Panc1 (cell line): ENCODE data around the gene MORC4. TPM values are rescaled to one million over a fixed set of nuclear protein-coding genes. Genes with fewer than 3 reads are reported as not detected.

Experiments
- ATAC-seq: fragments of 200-7000 bp; cut with Tn5 transposase; 2 replicates; pipeline ENCODE4 v1.9.1; 2020; ENCODE audit warnings: mild to moderate bottlenecking, moderate library complexity
- Bru-seq: library from RNA; stranded (reverse); fragments of 400-500 nt; gene quantifications from one replicate; lab custom pipeline; 2021; lab: Mats Ljungman, UMichigan
- BruChase-seq, 2 experiments: library from RNA; stranded (reverse); fragments of 400-500 nt; gene quantifications; one replicate each; lab custom pipeline; 2021; lab: Mats Ljungman, UMichigan
- BruUV-seq: library from RNA; stranded (reverse); fragments of 400-500 nt; replicated peaks from 2 replicates; lab custom pipeline; 2021; lab: Mats Ljungman, UMichigan
- CTCF ChIA-PET: fragments of 300-600 bp; sonication (Branson Sonifier 250); formaldehyde crosslinking; loops from one replicate; lab custom pipeline; 2022; ENCODE audit warnings: antibody characterized with exemption; lab: Charles Lee
- POLR2A ChIA-PET: fragments of 300-600 bp; sonication (Branson Sonifier 250); formaldehyde crosslinking; loops from one replicate; lab custom pipeline; 2022; ENCODE audit warnings: antibody characterized with exemption; lab: Charles Lee
- DNase-seq: peaks from one replicate; pipeline ENCODE4 v3.0.0-alpha.2; 2010; ENCODE audit warnings: low read depth, low spot score
- H3K27ac ChIP-seq: 2 replicates; pipeline ENCODE4 v1.5.1; 2011; ENCODE audit warnings: mild to moderate bottlenecking, low read length, inconsistent platforms
- H3K27me3 ChIP-seq: fragments of 200-500 bp; sonication (Bioruptor generic); 2 replicates; pipeline ENCODE4 v1.6.0; 2014; ENCODE audit warnings: low read length, inconsistent platforms; ENCODE audit not compliant: control insufficient read depth, insufficient read depth
- H3K36me3 ChIP-seq: fragments of 200-500 bp; sonication (Bioruptor generic); 2 replicates; pipeline ENCODE4 v1.5.1; 2014; ENCODE audit warnings: inconsistent platforms, mild to moderate bottlenecking, low read length, moderate library complexity; ENCODE audit not compliant: control insufficient read depth, insufficient read depth
- H3K4me1 ChIP-seq: 2 replicates; pipeline ENCODE4 v1.5.1; 2011; ENCODE audit warnings: inconsistent platforms, mild to moderate bottlenecking, low read length, moderate library complexity; ENCODE audit not compliant: control insufficient read depth, insufficient read depth
- H3K4me3 ChIP-seq, 2 experiments: 2 replicates each; pipeline ENCODE4 v1.5.1; 2011 to 2012; ENCODE audit warnings: low read depth in 2 of 2, low read length in 2 of 2, mild to moderate bottlenecking in 2 of 2, inconsistent platforms in 1 of 2, moderate library complexity in 1 of 2
- H3K9me3 ChIP-seq: fragments of 200-500 bp; sonication (Bioruptor generic); 2 replicates; pipeline ENCODE4 v1.5.1; 2014; ENCODE audit warnings: low read depth, mild to moderate bottlenecking, inconsistent platforms, low read length, moderate library complexity; ENCODE audit not compliant: control insufficient read depth, insufficient read depth
- POLR2AphosphoS5 ChIP-seq: IDR thresholded peaks from 2 replicates; pipeline ENCODE4 v1.6.1; 2012; ENCODE audit warnings: mild to moderate bottlenecking, low read depth, low read length, moderate library complexity
- SIN3A ChIP-seq: IDR thresholded peaks from 2 replicates; pipeline ENCODE4 v1.6.1; 2012; ENCODE audit warnings: low read depth, mild to moderate bottlenecking, low read length, moderate library complexity, borderline replicate concordance; ENCODE audit not compliant: insufficient read depth
- TCF7L2 ChIP-seq: IDR thresholded peaks from 2 replicates; pipeline ENCODE4 v1.6.1; 2011; ENCODE audit warnings: mild to moderate bottlenecking, low read depth, low read length, inconsistent platforms
- in situ Hi-C: cut with HindIII; loops from 2 replicates; pipeline ENCODE4 v1.10.0; 2016; ENCODE audit warnings: low sequenced_read_pairs, low pct_unique_long_range_greater_than_20kb
- intact Hi-C: fragments of 100-400 bp; cut with micrococcal nuclease; formaldehyde crosslinking; loops from one replicate; pipeline ENCODE4 v1.10.0; 2022; ENCODE audit not compliant: unreplicated experiment
- long read RNA-seq: library from polyadenylated mRNA; unstranded; transcript quantifications from one replicate; pipeline ENCODE4 v2.0.0, GENCODE V29; 2021; ENCODE audit not compliant: unreplicated experiment
- polyA plus RNA-seq: library from polyadenylated mRNA; unstranded; fragments of >200 nt; gene quantifications from one replicate; pipeline ENCODE4 v1.2.1, GENCODE V29; 2012; ENCODE audit warnings: missing spikeins; ENCODE audit not compliant: insufficient read length
- total RNA-seq: library from RNA; stranded (reverse); gene quantifications from one replicate; pipeline ENCODE4 v1.2.1, GENCODE V29; 2021; ENCODE audit not compliant: unreplicated experiment
- TF ChIP-seq, protein P1 (sequence below), 2 experiments: IDR thresholded peaks; 2 replicates each; pipeline ENCODE4 v1.6.1; 2011 to 2012; ENCODE audit warnings: low read depth in 2 of 2, control low read depth in 1 of 2, low read length in 1 of 2, mild to moderate bottlenecking in 1 of 2, moderate library complexity in 1 of 2; ENCODE audit not compliant: insufficient read depth in 1 of 2
- TF ChIP-seq, protein P2 (sequence below): fragments of 450-650 bp; IDR thresholded peaks from 2 replicates; pipeline ENCODE4 v1.5.1; 2017; ENCODE audit warnings: mild to moderate bottlenecking

Gene MORC4
- total RNA-seq, result 7.4 TPM
- 3.8 TPM for polyA plus RNA-seq
- Bru-seq, nascent RNA, result percentile 50 among the genes with signal in this experiment
- percentile 56 among the genes with signal in this experiment for BruChase-seq, experiment 1, labeled RNA remaining after a 2-hour chase
- BruChase-seq, experiment 2, labeled RNA remaining after a 6-hour chase, result percentile 53 among the genes with signal in this experiment
- long read RNA-seq, transcript MORC4-201 (17 exons, 2,940 nt), result minor isoform, 10 of 40 reads
- long read RNA-seq, transcript MORC4-202 (17 exons, 3,834 nt), result major isoform, 13 of 40 reads
- long read RNA-seq, partial matches to known transcripts, result 4 of 40 reads
- long read RNA-seq, other reads (novel, unspliced or antisense), result 13 of 40 reads

DNA sequence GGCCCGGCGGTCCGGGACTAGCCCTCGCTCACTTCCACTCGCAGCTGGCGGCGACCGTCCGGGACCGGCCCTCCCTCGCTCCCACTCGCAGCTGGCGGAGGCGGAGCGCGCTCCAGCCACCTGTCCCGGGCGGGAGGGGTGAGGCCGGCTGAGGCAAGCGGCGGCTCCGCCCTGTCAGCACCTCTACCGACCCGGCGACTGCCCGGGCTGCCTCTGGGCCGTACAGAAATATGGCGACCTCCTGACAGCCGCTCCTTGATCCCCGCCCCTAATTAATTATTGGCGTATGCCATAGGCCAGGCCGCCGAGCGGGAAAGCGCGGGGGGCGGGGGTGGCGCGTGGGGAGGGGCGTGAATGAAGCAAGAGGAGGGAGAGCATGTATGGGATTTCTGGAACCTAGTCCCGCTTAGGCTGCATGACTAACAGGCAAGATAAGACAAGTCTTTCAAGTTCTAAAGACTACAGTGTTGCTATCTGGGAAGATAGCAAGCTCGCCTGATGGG lies at the start of gene MORC4:
TSS of gene MORC4 (minus strand) at position 200 of the 503 bp plus-strand sequence. CDS start 243 bp downstream, outside the sequence.
- BruUV-seq, result no TSS peak
- ATAC-seq, result peak; percentile 96

DNA sequence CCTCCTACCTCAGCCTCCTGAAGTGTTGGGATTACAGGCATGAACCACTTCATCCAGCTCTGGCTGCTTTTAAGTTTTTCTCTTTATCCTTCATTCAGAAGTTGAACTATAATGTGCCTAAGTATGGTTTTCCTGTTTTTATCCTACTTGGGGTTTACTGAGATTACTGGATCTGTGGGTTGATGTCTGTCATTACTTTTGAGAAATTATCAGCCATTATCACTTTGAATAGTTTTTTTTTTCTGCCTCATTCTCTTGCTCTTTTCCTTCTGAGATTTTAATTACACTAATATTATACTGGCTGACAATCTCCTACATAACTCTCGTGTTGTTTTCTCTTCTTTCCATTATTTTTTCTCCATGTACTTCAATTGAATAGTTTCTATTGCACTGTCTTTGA lies 47.6 kb upstream of the MORC4 start:
- CTCF ChIA-PET, result no interaction called here
- in situ Hi-C loops, result no loop called here

More for the DNA sequence above, at the start of gene MORC4:
- ChIA-PET POLR2A (interaction anchor here (0.6 kb wide), 1 partner anchor 222 kb away, joined by 3 read pairs; no protein-coding TSS in a partner anchor), CTCF (interaction anchor here (0.7 kb wide), 1 partner anchor 1071 kb away, joined by 9 read pairs; no protein-coding TSS in a partner anchor)
- Histone ChIP-seq H3K27ac (no peak within 1 kb of the TSS), H3K9me3 (no peaks in the 10 kb centered on the region), H3K27me3 (no peaks in the 10 kb centered on the region; the same call in 1 of the 2 replicates), H3K4me3 (peak within 1 kb of the TSS; percentile 54 to 88), H3K36me3 (no peaks in the 10 kb centered on the region; the same call in 1 of the 2 replicates), H3K4me1 (peaks cover 7% of the 10 kb centered on the region; the same call in 1 of the 2 replicates)
- in situ Hi-C loops (no loop called here), intact Hi-C loops (no loop called here)
- TF ChIP-seq, protein P1, sequence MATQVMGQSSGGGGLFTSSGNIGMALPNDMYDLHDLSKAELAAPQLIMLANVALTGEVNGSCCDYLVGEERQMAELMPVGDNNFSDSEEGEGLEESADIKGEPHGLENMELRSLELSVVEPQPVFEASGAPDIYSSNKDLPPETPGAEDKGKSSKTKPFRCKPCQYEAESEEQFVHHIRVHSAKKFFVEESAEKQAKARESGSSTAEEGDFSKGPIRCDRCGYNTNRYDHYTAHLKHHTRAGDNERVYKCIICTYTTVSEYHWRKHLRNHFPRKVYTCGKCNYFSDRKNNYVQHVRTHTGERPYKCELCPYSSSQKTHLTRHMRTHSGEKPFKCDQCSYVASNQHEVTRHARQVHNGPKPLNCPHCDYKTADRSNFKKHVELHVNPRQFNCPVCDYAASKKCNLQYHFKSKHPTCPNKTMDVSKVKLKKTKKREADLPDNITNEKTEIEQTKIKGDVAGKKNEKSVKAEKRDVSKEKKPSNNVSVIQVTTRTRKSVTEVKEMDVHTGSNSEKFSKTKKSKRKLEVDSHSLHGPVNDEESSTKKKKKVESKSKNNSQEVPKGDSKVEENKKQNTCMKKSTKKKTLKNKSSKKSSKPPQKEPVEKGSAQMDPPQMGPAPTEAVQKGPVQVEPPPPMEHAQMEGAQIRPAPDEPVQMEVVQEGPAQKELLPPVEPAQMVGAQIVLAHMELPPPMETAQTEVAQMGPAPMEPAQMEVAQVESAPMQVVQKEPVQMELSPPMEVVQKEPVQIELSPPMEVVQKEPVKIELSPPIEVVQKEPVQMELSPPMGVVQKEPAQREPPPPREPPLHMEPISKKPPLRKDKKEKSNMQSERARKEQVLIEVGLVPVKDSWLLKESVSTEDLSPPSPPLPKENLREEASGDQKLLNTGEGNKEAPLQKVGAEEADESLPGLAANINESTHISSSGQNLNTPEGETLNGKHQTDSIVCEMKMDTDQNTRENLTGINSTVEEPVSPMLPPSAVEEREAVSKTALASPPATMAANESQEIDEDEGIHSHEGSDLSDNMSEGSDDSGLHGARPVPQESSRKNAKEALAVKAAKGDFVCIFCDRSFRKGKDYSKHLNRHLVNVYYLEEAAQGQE (IDR thresholded peaks at IDR 0.05; ENCODE audit: insufficient read depth in 1 of 2, low read depth in 2 of 2, low read length in 1 of 2), result no peak
- no peak for TF ChIP-seq TCF7L2
- TF ChIP-seq SIN3A, result no peak
- TF ChIP-seq, protein P2, sequence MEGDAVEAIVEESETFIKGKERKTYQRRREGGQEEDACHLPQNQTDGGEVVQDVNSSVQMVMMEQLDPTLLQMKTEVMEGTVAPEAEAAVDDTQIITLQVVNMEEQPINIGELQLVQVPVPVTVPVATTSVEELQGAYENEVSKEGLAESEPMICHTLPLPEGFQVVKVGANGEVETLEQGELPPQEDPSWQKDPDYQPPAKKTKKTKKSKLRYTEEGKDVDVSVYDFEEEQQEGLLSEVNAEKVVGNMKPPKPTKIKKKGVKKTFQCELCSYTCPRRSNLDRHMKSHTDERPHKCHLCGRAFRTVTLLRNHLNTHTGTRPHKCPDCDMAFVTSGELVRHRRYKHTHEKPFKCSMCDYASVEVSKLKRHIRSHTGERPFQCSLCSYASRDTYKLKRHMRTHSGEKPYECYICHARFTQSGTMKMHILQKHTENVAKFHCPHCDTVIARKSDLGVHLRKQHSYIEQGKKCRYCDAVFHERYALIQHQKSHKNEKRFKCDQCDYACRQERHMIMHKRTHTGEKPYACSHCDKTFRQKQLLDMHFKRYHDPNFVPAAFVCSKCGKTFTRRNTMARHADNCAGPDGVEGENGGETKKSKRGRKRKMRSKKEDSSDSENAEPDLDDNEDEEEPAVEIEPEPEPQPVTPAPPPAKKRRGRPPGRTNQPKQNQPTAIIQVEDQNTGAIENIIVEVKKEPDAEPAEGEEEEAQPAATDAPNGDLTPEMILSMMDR, result no peak
- no peak for TF ChIP-seq POLR2AphosphoS5
- peak; percentile 10 for DNase-seq

More for the DNA sequence above, 47.6 kb upstream of the MORC4 start:
- Histone ChIP-seq H3K27ac (no peak overlapping the region), H3K4me3 (no peak overlapping the region), H3K27me3 (no peaks in the 10 kb centered on the region; the same call in 1 of the 2 replicates), H3K36me3 (no peaks in the 10 kb centered on the region), H3K9me3 (no peaks in the 10 kb centered on the region), H3K4me1 (no peaks in the 10 kb centered on the region)
- TF ChIP-seq, protein P2, result no peak
- TF ChIP-seq TCF7L2, result no peak
- no peak for TF ChIP-seq POLR2AphosphoS5
- POLR2A ChIA-PET, result no interaction called here
- BruUV-seq, result no TSS peak
- ATAC-seq (no peak), DNase-seq (no peak)
- intact Hi-C loops, result no loop called here
